ENCODE data around the gene DPP10.

Gene DPP10

GRCh38 chr2:115807276-115807675 lies 1364.8 kb downstream of the DPP10 start:
- H3K27ac ChIP-seq (ENCODE audit: low read depth, low read length, severe bottlenecking), result no peak overlapping the region
- H3K4me3 ChIP-seq (ENCODE audit: extremely low read depth, insufficient read depth, low read length, poor library complexity, severe bottlenecking), result no peak overlapping the region
- H3K36me3 ChIP-seq (ENCODE audit: control insufficient read depth, insufficient read depth, low read length), result no peaks in the 10 kb centered on the region
- WGBS, 2 experiments (ENCODE audit: insufficient coverage in 2 of 2), result 94% methylated on average over 2 of the region's 3 CpGs; no CpG with 5 or more reads in 1 of the 2 experiments
- H3K4me1 ChIP-seq (ENCODE audit: control insufficient read depth, insufficient read depth, low read length, poor library complexity, severe bottlenecking), result no peaks in the 10 kb centered on the region
- H3K9me3 ChIP-seq (ENCODE audit: control insufficient read depth, low read length), result no peaks in the 10 kb centered on the region

- H3K4me1 ChIP-seq (ENCODE audit: control insufficient read depth, insufficient read depth, low read length, poor library complexity, severe bottlenecking), result no peaks in the 10 kb centered on the region
- H3K9me3 ChIP-seq (ENCODE audit: control insufficient read depth, low read length), result no peaks in the 10 kb centered on the region
- H3K4me3 ChIP-seq (ENCODE audit: extremely low read depth, insufficient read depth, low read length, poor library complexity, severe bottlenecking), result no peak overlapping the region
- no CpG with 5 or more reads among the region's 1 CpG for WGBS, 2 experiments (ENCODE audit: insufficient coverage in 2 of 2)
- no peak overlapping the region for H3K27ac ChIP-seq (ENCODE audit: low read depth, low read length, severe bottlenecking)
- H3K36me3 ChIP-seq (ENCODE audit: control insufficient read depth, insufficient read depth, low read length), result no peaks in the 10 kb centered on the region
Measured at GRCh38 chr2:115825912-115826311, 1383.5 kb downstream of the DPP10 start.

GRCh38 chr2:115833196-115833595 lies 1390.8 kb downstream of the DPP10 start:
- 84 to 93% methylated on average over 4 of the region's 5 CpGs for WGBS, 2 experiments (ENCODE audit: insufficient coverage in 2 of 2)
- Histone ChIP-seq H3K36me3 (ENCODE audit: control insufficient read depth, insufficient read depth, low read length) (no peaks in the 10 kb centered on the region), H3K4me1 (ENCODE audit: control insufficient read depth, insufficient read depth, low read length, poor library complexity, severe bottlenecking) (no peaks in the 10 kb centered on the region), H3K9me3 (ENCODE audit: control insufficient read depth, low read length) (no peaks in the 10 kb centered on the region), H3K4me3 (ENCODE audit: extremely low read depth, insufficient read depth, low read length, poor library complexity, severe bottlenecking) (no peak overlapping the region), H3K27ac (ENCODE audit: low read depth, low read length, severe bottlenecking) (no peak overlapping the region)

- Histone ChIP-seq H3K27ac (ENCODE audit: low read depth, low read length, severe bottlenecking) (no peak overlapping the region), H3K36me3 (ENCODE audit: control insufficient read depth, insufficient read depth, low read length) (no peaks in the 10 kb centered on the region), H3K9me3 (ENCODE audit: control insufficient read depth, low read length) (no peaks in the 10 kb centered on the region), H3K4me3 (ENCODE audit: extremely low read depth, insufficient read depth, low read length, poor library complexity, severe bottlenecking) (no peak overlapping the region), H3K4me1 (ENCODE audit: control insufficient read depth, insufficient read depth, low read length, poor library complexity, severe bottlenecking) (no peaks in the 10 kb centered on the region)
- WGBS, 2 experiments (ENCODE audit: insufficient coverage in 2 of 2), result 80% methylated on average over 1 of the region's 2 CpGs; no CpG with 5 or more reads in 1 of the 2 experiments
Measured at GRCh38 chr2:115838539-115838938, 1396.1 kb downstream of the DPP10 start.

- Histone ChIP-seq H3K9me3 (ENCODE audit: control insufficient read depth, low read length) (no peaks in the 10 kb centered on the region), H3K36me3 (ENCODE audit: control insufficient read depth, insufficient read depth, low read length) (no peaks in the 10 kb centered on the region), H3K4me3 (ENCODE audit: extremely low read depth, insufficient read depth, low read length, poor library complexity, severe bottlenecking) (no peak overlapping the region), H3K27ac (ENCODE audit: low read depth, low read length, severe bottlenecking) (no peak overlapping the region), H3K4me1 (ENCODE audit: control insufficient read depth, insufficient read depth, low read length, poor library complexity, severe bottlenecking) (no peaks in the 10 kb centered on the region)
- WGBS, 2 experiments (ENCODE audit: insufficient coverage in 2 of 2), result 90 to 100% methylated on average over 2 to 3 of the region's 3 CpGs
Measured at GRCh38 chr2:115842306-115842705, 1399.9 kb downstream of the DPP10 start.

- H3K9me3 ChIP-seq (ENCODE audit: control insufficient read depth, low read length), result no peaks in the 10 kb centered on the region
- no peaks in the 10 kb centered on the region for H3K4me1 ChIP-seq (ENCODE audit: control insufficient read depth, insufficient read depth, low read length, poor library complexity, severe bottlenecking)
- 89 to 93% methylated on average over 11 to 14 of the region's 14 CpGs for WGBS, 2 experiments (ENCODE audit: insufficient coverage in 2 of 2)
- no peak overlapping the region for H3K27ac ChIP-seq (ENCODE audit: low read depth, low read length, severe bottlenecking)
- no peaks in the 10 kb centered on the region for H3K36me3 ChIP-seq (ENCODE audit: control insufficient read depth, insufficient read depth, low read length)
- H3K4me3 ChIP-seq (ENCODE audit: extremely low read depth, insufficient read depth, low read length, poor library complexity, severe bottlenecking), result no peak overlapping the region
Measured at GRCh38 chr2:115848192-115848591, 1405.8 kb downstream of the DPP10 start.

- no peak overlapping the region for H3K27ac ChIP-seq (ENCODE audit: low read depth, low read length, severe bottlenecking)
- no peaks in the 10 kb centered on the region for H3K4me1 ChIP-seq (ENCODE audit: control insufficient read depth, insufficient read depth, low read length, poor library complexity, severe bottlenecking)
- H3K9me3 ChIP-seq (ENCODE audit: control insufficient read depth, low read length), result no peaks in the 10 kb centered on the region
- no peaks in the 10 kb centered on the region for H3K36me3 ChIP-seq (ENCODE audit: control insufficient read depth, insufficient read depth, low read length)
- no peak overlapping the region for H3K4me3 ChIP-seq (ENCODE audit: extremely low read depth, insufficient read depth, low read length, poor library complexity, severe bottlenecking)
Measured at GRCh38 chr2:115867024-115867423, 1424.6 kb downstream of the DPP10 start.

- H3K4me1 ChIP-seq (ENCODE audit: control insufficient read depth, insufficient read depth, low read length, poor library complexity, severe bottlenecking), result no peaks in the 10 kb centered on the region
- WGBS, 2 experiments (ENCODE audit: insufficient coverage in 2 of 2), result 100% methylated on average over 3 of the region's 3 CpGs; no CpG with 5 or more reads in 1 of the 2 experiments
Measured at GRCh38 chr2:115874427-115874826, 1432.0 kb downstream of the DPP10 start.

GRCh38 chr2:115880558-115880957 lies 1438.1 kb downstream of the DPP10 start:
- WGBS, 2 experiments (ENCODE audit: insufficient coverage in 2 of 2), result no CpG with 5 or more reads among the region's 1 CpG
- no peaks in the 10 kb centered on the region for H3K9me3 ChIP-seq (ENCODE audit: control insufficient read depth, low read length)
- H3K4me3 ChIP-seq (ENCODE audit: extremely low read depth, insufficient read depth, low read length, poor library complexity, severe bottlenecking), result no peak overlapping the region
- H3K27ac ChIP-seq (ENCODE audit: low read depth, low read length, severe bottlenecking), result no peak overlapping the region
- no peaks in the 10 kb centered on the region for H3K4me1 ChIP-seq (ENCODE audit: control insufficient read depth, insufficient read depth, low read length, poor library complexity, severe bottlenecking)
- H3K36me3 ChIP-seq (ENCODE audit: control insufficient read depth, insufficient read depth, low read length), result no peaks in the 10 kb centered on the region

More at GRCh38 chr2:115874427-115874826, 1432.0 kb downstream of the DPP10 start:
- Histone ChIP-seq H3K4me3 (ENCODE audit: extremely low read depth, insufficient read depth, low read length, poor library complexity, severe bottlenecking) (no peak overlapping the region), H3K36me3 (ENCODE audit: control insufficient read depth, insufficient read depth, low read length) (no peaks in the 10 kb centered on the region), H3K9me3 (ENCODE audit: control insufficient read depth, low read length) (no peaks in the 10 kb centered on the region), H3K27ac (ENCODE audit: low read depth, low read length, severe bottlenecking) (no peak overlapping the region)

GRCh38 chr2:115887209-115887776 lies 1444.9 kb downstream of the DPP10 start:
- Histone ChIP-seq H3K36me3 (ENCODE audit: control insufficient read depth, insufficient read depth, low read length) (no peaks in the 10 kb centered on the region), H3K9me3 (ENCODE audit: control insufficient read depth, low read length) (no peaks in the 10 kb centered on the region), H3K4me1 (ENCODE audit: control insufficient read depth, insufficient read depth, low read length, poor library complexity, severe bottlenecking) (no peaks in the 10 kb centered on the region), H3K27ac (ENCODE audit: low read depth, low read length, severe bottlenecking) (no peak overlapping the region), H3K4me3 (ENCODE audit: extremely low read depth, insufficient read depth, low read length, poor library complexity, severe bottlenecking) (no peak overlapping the region)
- WGBS, 2 experiments (ENCODE audit: insufficient coverage in 2 of 2), result 100% methylated on average over 1 of the region's 1 CpG; no CpG with 5 or more reads in 1 of the 2 experiments
